ENCODE data around the gene NTMT2.
"Not testable (repeated sequence)": the region's sequence is repeated elsewhere in the genome, so short reads cannot be mapped to it uniquely, and the experiment has no call there.

The NTMT2 gene

DNA sequence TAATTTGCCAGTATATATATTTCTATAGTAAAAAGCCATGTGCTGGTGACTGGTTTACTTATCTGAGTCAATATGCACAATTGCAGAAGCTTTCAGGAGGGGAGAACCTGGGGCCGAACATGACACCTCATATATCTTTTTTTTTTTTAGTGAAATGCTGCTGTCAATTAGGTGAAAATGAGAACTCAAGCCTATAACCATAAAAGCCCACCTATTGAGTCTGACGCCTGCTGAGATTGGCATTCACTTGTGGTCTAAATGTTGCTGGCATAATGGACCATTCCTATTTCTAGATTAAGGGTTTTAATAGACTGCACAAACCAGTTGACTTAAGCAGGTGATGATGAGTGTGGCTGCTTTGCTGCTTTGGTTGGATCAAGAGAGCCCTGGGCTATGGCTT is 10.8 kb downstream of the NTMT2 start:
- TF ChIP-seq CTCF (IDR thresholded peaks at IDR 0.05; ENCODE audit: extremely low read depth, missing control alignments): no peak
- no peak for DNase-seq (ENCODE audit: low spot score)

DNA sequence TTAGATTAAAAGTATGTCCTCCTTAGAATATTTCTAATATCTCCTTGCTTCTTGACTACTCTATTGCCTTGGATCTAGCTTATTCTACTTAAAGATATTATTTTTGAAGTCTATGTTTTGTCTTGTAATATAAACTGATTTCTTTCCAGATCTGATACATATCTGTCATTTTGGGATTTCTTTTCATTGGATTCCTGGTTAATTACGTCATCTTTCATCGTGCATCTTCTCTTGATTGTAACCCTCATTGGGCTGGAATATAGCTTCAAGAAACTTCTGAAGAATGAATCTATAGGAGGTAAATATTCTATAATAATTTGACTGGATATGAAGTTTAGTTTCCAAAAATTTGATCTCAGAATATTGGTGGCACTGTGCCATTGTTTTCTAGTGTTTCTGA is 12.1 kb downstream of the NTMT2 start:
- no peak for DNase-seq (ENCODE audit: low spot score)
- TF ChIP-seq CTCF (IDR thresholded peaks at IDR 0.05; ENCODE audit: extremely low read depth, missing control alignments): no peak

- no peak for DNase-seq (ENCODE audit: low spot score)
- no peak for TF ChIP-seq CTCF (IDR thresholded peaks at IDR 0.05; ENCODE audit: extremely low read depth, missing control alignments)
Observed at GRCh38 chr1:170162459-170163246, 16.9 kb downstream of the NTMT2 start.

DNA sequence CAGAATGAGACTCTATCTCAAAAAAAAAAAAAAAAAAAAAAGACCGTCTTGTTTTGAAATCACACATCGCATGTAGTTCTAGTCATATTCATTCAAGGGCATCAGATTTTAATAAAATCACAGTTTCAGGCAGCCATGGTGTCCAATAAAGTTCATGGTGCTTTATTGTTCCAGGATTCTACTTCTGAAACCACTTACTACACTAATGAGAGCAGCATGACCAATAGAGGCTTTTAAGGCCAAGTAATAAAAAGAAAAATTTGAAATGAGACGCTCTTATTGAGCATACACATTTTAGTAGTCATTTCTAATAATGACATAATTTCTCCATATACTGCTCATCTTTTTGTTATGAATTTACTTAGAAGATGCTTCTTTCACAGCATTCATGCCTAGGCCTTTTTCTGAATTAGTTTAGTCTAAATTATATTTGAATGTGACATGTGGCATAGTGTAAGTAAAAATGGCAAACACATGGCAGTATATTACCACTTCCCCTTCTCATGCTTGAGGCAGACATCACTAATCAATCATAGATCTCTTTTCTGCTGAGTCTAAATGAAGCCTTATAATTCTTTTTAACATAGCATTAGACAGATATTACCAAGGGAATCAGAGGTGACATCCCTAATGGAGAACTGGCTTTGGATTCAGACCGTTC is 18.5 kb downstream of the NTMT2 start:
- no peak for TF ChIP-seq CTCF (IDR thresholded peaks at IDR 0.05; ENCODE audit: extremely low read depth, missing control alignments)
- DNase-seq (ENCODE audit: low spot score): no peak

DNA sequence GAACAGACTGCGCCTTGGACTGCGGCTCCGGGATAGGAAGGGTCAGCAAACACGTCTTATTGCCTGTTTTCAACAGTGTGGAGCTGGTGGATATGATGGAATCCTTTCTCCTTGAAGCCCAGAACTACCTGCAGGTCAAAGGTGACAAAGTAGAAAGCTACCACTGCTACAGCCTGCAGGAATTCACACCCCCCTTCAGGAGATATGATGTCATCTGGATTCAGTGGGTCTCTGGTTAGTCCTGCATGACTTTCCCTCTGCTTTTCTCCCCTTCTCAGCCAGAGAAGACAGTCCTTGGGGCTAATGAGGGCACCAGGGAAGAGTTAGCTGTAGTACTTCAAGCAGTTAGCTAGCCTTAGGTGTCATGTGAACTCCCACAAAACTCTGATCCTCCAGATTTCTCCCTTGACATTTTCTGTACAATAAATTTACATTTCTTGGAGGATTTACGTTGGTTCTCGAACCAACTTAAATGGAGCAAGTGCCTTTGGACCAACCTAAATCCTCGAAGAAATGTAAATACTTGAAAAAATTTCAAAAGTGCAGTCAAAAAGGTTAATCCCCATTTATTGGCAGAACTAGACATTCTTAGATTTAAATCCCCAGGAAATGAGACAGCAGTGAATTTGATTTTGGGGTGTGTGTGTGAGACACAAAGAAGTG is 20.9 kb downstream of the NTMT2 start:
- no peak for DNase-seq (ENCODE audit: low spot score)
- no peak for TF ChIP-seq CTCF (IDR thresholded peaks at IDR 0.05; ENCODE audit: extremely low read depth, missing control alignments)

- TF ChIP-seq CTCF (IDR thresholded peaks at IDR 0.05; ENCODE audit: extremely low read depth, missing control alignments): no peak
- DNase-seq (ENCODE audit: low spot score): no peak
Observed at GRCh38 chr1:170168265-170168664, 22.5 kb downstream of the NTMT2 start.

DNA sequence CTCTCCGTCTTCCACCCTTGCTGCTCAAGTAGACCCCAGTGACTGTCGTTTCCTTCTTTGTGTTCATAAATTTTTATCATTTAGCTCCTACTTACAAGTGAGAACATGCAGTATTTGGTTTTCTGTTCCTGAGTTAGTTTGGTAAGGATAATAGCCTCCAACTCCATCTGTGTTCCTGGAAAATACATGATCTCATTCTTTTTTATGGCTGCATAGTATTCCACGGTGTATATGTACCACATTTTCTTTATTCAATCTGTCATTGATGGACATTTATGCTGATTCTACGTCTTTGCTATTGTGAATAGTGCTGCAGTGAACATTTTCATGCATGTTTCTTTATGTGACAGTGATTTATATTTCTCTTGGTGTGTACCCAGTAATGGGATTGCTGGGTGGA is 24.8 kb downstream of the NTMT2 start:
- not testable (repeated sequence) for DNase-seq (ENCODE audit: low spot score)

Measured in GM20000 (cell line).